SK-N-SH (cell line): ENCODE measurements around the gene DTX3. TPM values are rescaled to one million over a fixed set of nuclear protein-coding genes. Genes with fewer than 3 reads are reported as not detected.
"Not testable (repeated sequence)": the region's sequence is repeated elsewhere in the genome, so short reads cannot be mapped to it uniquely, and the experiment has no call there.

Experiments
- CTCF ChIA-PET: fragments of 300-600, 350-600 bp; formaldehyde crosslinking; extraction: SDS; loops from one replicate; lab custom pipeline; 2021; lab: Yijun Ruan, JAX
- POLR2A ChIA-PET: fragments of 350-600 bp; sonication (Branson Sonifier 250); formaldehyde crosslinking; extraction: SDS; loops from one replicate; lab custom pipeline; 2020; ENCODE audit warnings: antibody characterized with exemption, inconsistent platforms; lab: Yijun Ruan, JAX
- DNase-seq: peaks from one replicate; pipeline ENCODE4 v3.0.0; 2012
- H2AFZ ChIP-seq: fragments of 200-600 bp; sonication (generic); 2 replicates; pipeline ENCODE4 v1.8.1; 2016; ENCODE audit warnings: antibody characterized with exemption, mild to moderate bottlenecking, low read depth
- H3F3A ChIP-seq: fragments of 200-600 bp; sonication (generic); replicated peaks from 2 replicates; pipeline ENCODE3; 2016; ENCODE audit warnings: antibody characterized with exemption, mild to moderate bottlenecking; ENCODE audit not compliant: insufficient read depth
- H3K27ac ChIP-seq, 2 experiments: fragments of 200-500 bp in 1 of 2; fragments of 200-600 bp in 1 of 2; sonication (Bioruptor generic) in 1 of 2; sonication (generic), shearing (Covaris generic) in 1 of 2; 2 replicates each; pipeline versions ENCODE4 v1.5.1 to v1.6.1; 2014 to 2016; ENCODE audit warnings: low read depth in 2 of 2, inconsistent platforms in 1 of 2, low read length in 1 of 2, mild to moderate bottlenecking in 1 of 2, mixed read lengths in 1 of 2
- H3K27me3 ChIP-seq: fragments of 200-600 bp; sonication (generic), shearing (Covaris generic); 2 replicates; pipeline ENCODE4 v1.6.1; 2016; ENCODE audit warnings: mixed run types; ENCODE audit not compliant: insufficient read depth
- H3K36me3 ChIP-seq, 2 experiments: fragments of 200-500 bp in 1 of 2; fragments of 200-600 bp in 1 of 2; sonication (Bioruptor generic) in 1 of 2; sonication (generic) in 1 of 2; replicated peaks in 1 of 2; 2 replicates each; pipeline versions ENCODE3 to v1.5.1; 2014 to 2016; ENCODE audit warnings: low read length in 1 of 2, mild to moderate bottlenecking in 1 of 2; ENCODE audit not compliant: insufficient read depth in 2 of 2, control insufficient read depth in 1 of 2
- H3K4me1 ChIP-seq, 2 experiments: fragments of 200-500 bp in 1 of 2; fragments of 200-600 bp in 1 of 2; sonication (Bioruptor generic) in 1 of 2; sonication (generic), shearing (Covaris generic) in 1 of 2; 2 replicates each; pipeline versions ENCODE4 v1.5.1 to v1.6.1; 2014 to 2016; ENCODE audit warnings: low read depth in 1 of 2, low read length in 1 of 2, mixed run types in 1 of 2; ENCODE audit not compliant: insufficient read depth in 2 of 2, control insufficient read depth in 1 of 2
- H3K4me2 ChIP-seq: fragments of 200-600 bp; sonication (generic), shearing (Covaris generic); 2 replicates; pipeline ENCODE4 v1.6.1; 2017; ENCODE audit warnings: mixed run types
- H3K4me3 ChIP-seq, 2 experiments: fragments of 200-500 bp in 1 of 2; fragments of 200-600 bp in 1 of 2; sonication (Bioruptor generic) in 1 of 2; sonication (generic), shearing (Covaris generic) in 1 of 2; 2 replicates each; pipeline versions ENCODE4 v1.5.1 to v1.8.1; 2014 to 2016; ENCODE audit warnings: low read depth in 2 of 2, inconsistent platforms in 1 of 2, low read length in 1 of 2, mild to moderate bottlenecking in 1 of 2, mixed read lengths in 1 of 2, moderate library complexity in 1 of 2
- H3K79me2 ChIP-seq: fragments of 200-600 bp; sonication (generic); 2 replicates; pipeline ENCODE4 v1.8.1; 2017; ENCODE audit warnings: mild to moderate bottlenecking; ENCODE audit not compliant: insufficient read depth
- H3K9ac ChIP-seq: fragments of 200-600 bp; sonication (generic); 2 replicates; pipeline ENCODE4 v1.6.1; 2017; ENCODE audit warnings: mixed run types
- H3K9me2 ChIP-seq: fragments of 200-600 bp; sonication (generic); 2 replicates; pipeline ENCODE4 v1.6.1; 2017; ENCODE audit warnings: mixed run types
- H3K9me3 ChIP-seq: fragments of 200-600 bp; sonication (generic); 2 replicates; pipeline ENCODE4 v1.6.1; 2017; ENCODE audit warnings: mixed run types, mild to moderate bottlenecking, moderate library complexity
- H4K20me1 ChIP-seq: fragments of 200-600 bp; sonication (generic); 2 replicates; pipeline ENCODE4 v1.6.1; 2017; ENCODE audit warnings: mild to moderate bottlenecking, mixed run types; ENCODE audit not compliant: insufficient read depth
- CHD2 ChIP-seq: fragments of 150-350 bp; IDR thresholded peaks from 2 replicates; pipeline ENCODE4 v1.6.1; 2018; ENCODE audit warnings: low read length; ENCODE audit not compliant: partially characterized antibody
- FOXJ3 ChIP-seq: sonication (generic); formaldehyde crosslinking; IDR thresholded peaks from 2 replicates; pipeline ENCODE4 v1.5.1; 2020; ENCODE audit warnings: mild to moderate bottlenecking, missing genetic modification reagents
- POLR2AphosphoS5 ChIP-seq: IDR thresholded peaks from 2 replicates; pipeline ENCODE4 v1.6.1; 2012; ENCODE audit warnings: low read depth, low read length
- RFX5 ChIP-seq: IDR thresholded peaks from 2 replicates; pipeline ENCODE4 v1.6.1; 2012; ENCODE audit warnings: mild to moderate bottlenecking, improper control_type of control experiment, low read length
- USF1 ChIP-seq: IDR thresholded peaks from 2 replicates; pipeline ENCODE4 v1.4.0; 2012; ENCODE audit warnings: low read depth, borderline replicate concordance
- ZBTB33 ChIP-seq: IDR thresholded peaks from 2 replicates; pipeline ENCODE4 v1.4.0; 2012; ENCODE audit warnings: low read depth, borderline replicate concordance
- WGBS: methylation state at CpG from one replicate; pipeline ENCODE4 v1.1.6; 2017; ENCODE audit warnings: low lambda C conversion rate; 5-methylcytosine and 5-hydroxymethylcytosine counted together
- polyA plus RNA-seq, 3 experiments: library from polyadenylated mRNA; depleted of rRNA; stranded (reverse); fragments of >200 nt; gene quantifications; 2 replicates each; pipeline ENCODE4 v1.2.3, GENCODE V29; 2012
- TF ChIP-seq, protein P1 (sequence below): IDR thresholded peaks from 2 replicates; pipeline ENCODE4; 2012

Gene DTX3
- polyA plus RNA-seq, 1 of the 3 experiments (the other 2 are of a cell fraction), result 61.2 TPM

DNA sequence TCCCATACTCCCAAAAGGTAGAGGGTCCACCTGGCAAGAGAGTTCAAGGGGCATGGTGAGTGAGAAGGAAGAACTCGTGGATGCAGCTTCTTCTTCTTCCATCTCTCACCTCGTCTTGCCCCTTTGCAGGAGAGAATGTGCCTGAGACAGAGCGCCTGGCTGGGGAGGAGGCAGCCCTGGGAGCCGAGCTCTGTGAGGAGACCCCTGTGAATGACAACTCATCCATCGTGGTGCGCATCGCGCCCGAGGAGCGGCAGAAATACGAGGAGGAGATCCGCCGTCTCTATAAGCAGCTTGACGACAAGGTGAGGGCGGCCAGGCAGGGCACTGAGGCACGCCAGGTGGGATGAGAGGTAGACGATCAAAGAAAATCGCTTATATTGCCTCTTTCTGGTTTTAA lies 34.8 kb upstream of the DTX3 start:
- H3K9me2 ChIP-seq, result no peaks in the 10 kb centered on the region
- ChIA-PET CTCF (interaction anchor here (1.1 to 11.3 kb wide), 2 partner anchors 13 to 167 kb away, joined by 3 to 110 read pairs; no protein-coding TSS in a partner anchor), POLR2A (no interaction called here)
- H3K36me3 ChIP-seq, result peaks cover 12 to 22% of the 10 kb centered on the region in 2 experiments
- H3K4me1 ChIP-seq, result no peaks in the 10 kb centered on the region
- no peak overlapping the region for H3K9ac ChIP-seq
- H2AFZ ChIP-seq, result no peak overlapping the region
- no peak overlapping the region for H3K4me3 ChIP-seq
- no peak for DNase-seq
- TF ChIP-seq ZBTB33, result no peak
- no peak for TF ChIP-seq CHD2
- no peak for TF ChIP-seq USF1
- no peak for TF ChIP-seq RFX5
- no peak for TF ChIP-seq POLR2AphosphoS5
- TF ChIP-seq FOXJ3 (CRISPR knock-in tag), result no peak
- TF ChIP-seq, protein P1, sequence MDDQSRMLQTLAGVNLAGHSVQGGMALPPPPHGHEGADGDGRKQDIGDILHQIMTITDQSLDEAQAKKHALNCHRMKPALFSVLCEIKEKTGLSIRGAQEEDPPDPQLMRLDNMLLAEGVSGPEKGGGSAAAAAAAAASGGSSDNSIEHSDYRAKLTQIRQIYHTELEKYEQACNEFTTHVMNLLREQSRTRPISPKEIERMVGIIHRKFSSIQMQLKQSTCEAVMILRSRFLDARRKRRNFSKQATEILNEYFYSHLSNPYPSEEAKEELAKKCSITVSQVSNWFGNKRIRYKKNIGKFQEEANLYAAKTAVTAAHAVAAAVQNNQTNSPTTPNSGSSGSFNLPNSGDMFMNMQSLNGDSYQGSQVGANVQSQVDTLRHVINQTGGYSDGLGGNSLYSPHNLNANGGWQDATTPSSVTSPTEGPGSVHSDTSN, result no peak
- no peak overlapping the region for H3K4me2 ChIP-seq
- no peaks in the 10 kb centered on the region for H3F3A ChIP-seq
- WGBS, result 92% methylated on average over 18 of the region's 18 CpGs
- H3K79me2 ChIP-seq, result no peaks in the 10 kb centered on the region
- no peaks in the 10 kb centered on the region for H3K27me3 ChIP-seq
- H3K9me3 ChIP-seq, result no peaks in the 10 kb centered on the region
- H3K27ac ChIP-seq, result no peak overlapping the region
- H4K20me1 ChIP-seq, result no peaks in the 10 kb centered on the region

DNA sequence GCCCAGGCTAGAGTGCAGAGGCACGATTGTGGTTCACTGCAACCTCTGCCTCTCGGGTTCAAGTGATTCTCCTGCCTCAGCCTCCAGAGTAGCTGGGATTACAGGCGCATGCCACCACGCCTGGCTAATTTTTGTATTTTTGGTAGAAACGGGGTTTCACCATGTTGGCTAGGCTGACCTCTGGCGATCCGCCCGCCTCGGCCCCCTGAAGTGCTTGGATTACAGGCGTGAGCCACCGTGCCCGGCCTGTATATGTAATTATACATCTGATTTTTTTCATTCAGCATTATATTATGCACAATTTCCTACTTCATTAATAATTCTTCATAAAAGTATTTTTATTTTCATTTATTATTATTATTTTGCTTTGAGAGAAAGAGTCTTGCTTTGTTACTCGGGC lies 34.2 kb upstream of the DTX3 start:
- H3K9me3 ChIP-seq, DNase-seq, H3K4me3 ChIP-seq, H3K4me1 ChIP-seq, H2AFZ ChIP-seq, H3K4me2 ChIP-seq, H4K20me1 ChIP-seq, H3K9ac ChIP-seq, H3K27me3 ChIP-seq, H3K27ac ChIP-seq, H3F3A ChIP-seq, H3K9me2 ChIP-seq, H3K79me2 ChIP-seq, POLR2A ChIA-PET: not testable (repeated sequence)
- 85% methylated on average over 13 of the region's 13 CpGs for WGBS
- CTCF ChIA-PET, result interaction anchor here (1.1 to 11.3 kb wide), 4 partner anchors 13 to 167 kb away, joined by 3 to 110 read pairs (median 4); partner anchors contain the start of gene B4GALNT1
- peaks cover 18 to 28% of the 10 kb centered on the region in 2 experiments for H3K36me3 ChIP-seq
